Measurements from ENCODE around the gene B3GNT8.

B3GNT8 gene

DNA sequence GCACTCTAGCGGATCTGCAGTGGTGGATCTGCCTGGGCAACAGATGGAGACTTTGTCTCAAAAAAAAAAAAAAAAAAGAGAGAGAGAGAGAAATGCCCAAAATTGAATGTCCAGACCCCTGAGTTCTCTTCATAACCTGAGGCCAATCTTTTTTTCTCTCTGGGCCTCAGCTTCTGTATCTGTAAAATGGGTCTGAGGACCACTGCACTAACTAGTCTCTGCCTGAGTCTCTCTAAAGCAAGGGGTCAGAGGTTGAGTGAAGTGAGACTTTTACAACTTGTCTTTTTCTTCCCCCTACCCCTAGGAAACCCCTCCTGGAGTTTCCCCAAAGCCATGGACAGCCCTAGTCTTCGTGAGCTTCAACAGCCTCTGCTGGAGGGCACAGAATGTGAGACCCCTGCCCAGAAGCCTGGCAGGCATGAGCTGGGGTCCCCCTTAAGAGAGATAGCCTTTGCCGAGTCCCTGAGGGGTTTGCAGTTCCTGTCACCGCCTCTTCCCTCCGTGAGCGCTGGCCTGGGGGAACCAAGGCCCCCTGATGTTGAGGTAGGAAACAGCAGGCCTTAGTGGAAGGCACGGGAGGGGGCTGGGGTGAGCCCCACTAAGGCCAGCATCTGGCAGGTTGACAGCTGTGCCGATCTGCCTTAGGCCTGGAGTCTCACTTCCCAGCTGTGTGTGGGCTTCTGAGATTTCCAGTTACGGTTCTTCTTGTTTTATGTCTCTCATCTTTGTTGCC, 49.0 kb downstream of the B3GNT8 start:
- no peak overlapping the region for H3K4me3 ChIP-seq (ENCODE audit: low read depth, low read length)
- TF ChIP-seq CTCF (IDR thresholded peaks at IDR 0.05; ENCODE audit: borderline replicate concordance, insufficient read depth, low read depth, low read length) = peak; percentile 76

DNA sequence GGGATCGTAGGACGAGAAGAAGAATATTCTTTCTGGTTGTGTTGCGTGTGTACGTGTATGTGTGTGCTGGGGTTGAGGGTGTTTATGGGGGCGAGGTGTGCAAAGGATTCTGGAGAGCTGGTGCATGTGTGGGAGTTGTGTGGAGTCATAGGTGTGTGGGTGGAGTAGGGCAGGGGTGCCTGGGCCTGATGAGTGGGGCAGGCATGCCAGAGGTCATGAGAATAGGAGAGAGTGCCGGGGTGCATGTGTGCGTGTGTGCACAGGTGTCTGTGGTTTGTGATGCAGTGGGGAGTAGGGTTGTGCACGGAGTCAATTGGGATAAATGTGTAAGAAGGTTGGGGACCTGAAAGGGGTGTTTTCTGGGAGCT, 50.2 kb downstream of the B3GNT8 start:
- no peak overlapping the region for H3K4me3 ChIP-seq (ENCODE audit: low read depth, low read length)
- no peak for TF ChIP-seq CTCF (IDR thresholded peaks at IDR 0.05; ENCODE audit: borderline replicate concordance, insufficient read depth, low read depth, low read length)

DNA sequence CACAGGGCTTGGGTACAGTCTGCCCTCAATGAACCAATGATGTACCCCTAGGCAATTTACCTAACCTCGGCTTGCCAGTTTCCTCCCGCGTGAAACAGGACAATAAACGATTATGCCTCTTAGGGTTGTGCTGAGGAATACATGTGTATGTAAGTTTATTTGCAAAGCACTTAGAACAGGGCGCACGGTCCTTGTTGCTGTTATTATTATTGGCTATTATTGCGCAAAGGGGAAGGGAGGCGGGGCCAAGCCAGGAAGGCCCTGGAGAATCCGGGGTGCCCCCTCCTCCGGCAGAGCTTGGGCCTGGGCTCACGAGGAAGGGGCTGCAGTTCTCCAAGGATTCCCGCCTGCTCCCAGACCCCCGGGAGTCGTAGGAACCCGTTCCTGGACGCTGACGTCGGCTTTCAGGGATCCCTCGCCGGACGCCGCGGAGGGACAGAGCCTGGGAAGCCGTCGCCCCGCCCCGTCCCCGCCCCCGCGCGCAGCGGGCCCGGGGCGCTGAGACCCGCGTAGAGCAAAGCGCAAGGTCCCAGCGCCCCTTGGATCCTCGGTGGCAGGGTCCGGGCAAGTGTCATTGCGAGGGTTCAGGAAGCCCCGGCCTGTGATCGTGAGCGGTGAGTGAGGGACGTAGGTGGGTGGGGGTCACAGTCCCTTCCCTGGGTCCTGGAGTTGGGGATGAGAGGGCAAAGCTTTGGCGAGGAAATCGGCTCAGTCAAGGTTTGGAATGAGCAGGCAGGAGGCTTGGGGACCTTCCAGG, 50.8 kb downstream of the B3GNT8 start, which contains the start of gene TMEM91:
Gene TMEM91 (plus strand): TSS at position 293 of the 757 bp plus-strand sequence. CDS start 1,777 bp downstream, outside the sequence.
- peak within 1 kb of the TSS; percentile 38 for H3K4me3 ChIP-seq (ENCODE audit: low read depth, low read length)
- no peak for TF ChIP-seq CTCF (IDR thresholded peaks at IDR 0.05; ENCODE audit: borderline replicate concordance, insufficient read depth, low read depth, low read length)
